Measurements from ENCODE around the gene AMZ2.

DNA sequence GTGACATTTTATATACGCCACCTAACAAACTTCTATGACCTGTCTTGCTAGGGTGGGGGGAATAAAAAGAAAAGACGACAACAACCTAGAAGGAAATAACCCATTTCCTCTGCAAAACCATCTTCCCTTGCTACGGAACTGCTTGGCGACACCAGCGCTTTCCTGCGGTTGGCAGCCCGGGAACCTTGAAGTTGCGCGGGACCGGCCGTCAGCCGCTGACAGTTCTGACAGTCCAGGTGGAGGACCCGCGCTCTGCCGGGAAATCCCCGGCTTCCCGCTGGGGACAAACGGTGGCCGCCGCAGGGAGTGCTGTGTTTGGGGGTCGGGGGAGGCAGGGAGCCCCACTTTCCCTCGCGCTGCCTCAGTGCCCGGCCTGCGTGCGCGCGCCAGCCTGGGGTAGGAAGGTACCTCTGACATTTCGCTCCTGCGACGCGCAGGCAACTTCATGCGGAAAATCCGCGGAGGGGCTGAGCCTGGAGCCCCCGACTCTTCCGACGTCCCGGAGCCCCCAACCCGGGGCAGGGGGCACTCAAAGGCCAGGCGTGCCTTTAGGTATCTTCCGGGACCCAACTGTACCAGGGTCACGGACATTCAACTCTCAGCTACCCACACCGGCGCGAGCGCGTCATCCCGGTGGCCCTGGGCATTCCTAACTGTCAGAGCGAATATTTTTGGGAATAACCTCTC, 42.6 kb downstream of the AMZ2 start:
- TF ChIP-seq, protein P1, sequence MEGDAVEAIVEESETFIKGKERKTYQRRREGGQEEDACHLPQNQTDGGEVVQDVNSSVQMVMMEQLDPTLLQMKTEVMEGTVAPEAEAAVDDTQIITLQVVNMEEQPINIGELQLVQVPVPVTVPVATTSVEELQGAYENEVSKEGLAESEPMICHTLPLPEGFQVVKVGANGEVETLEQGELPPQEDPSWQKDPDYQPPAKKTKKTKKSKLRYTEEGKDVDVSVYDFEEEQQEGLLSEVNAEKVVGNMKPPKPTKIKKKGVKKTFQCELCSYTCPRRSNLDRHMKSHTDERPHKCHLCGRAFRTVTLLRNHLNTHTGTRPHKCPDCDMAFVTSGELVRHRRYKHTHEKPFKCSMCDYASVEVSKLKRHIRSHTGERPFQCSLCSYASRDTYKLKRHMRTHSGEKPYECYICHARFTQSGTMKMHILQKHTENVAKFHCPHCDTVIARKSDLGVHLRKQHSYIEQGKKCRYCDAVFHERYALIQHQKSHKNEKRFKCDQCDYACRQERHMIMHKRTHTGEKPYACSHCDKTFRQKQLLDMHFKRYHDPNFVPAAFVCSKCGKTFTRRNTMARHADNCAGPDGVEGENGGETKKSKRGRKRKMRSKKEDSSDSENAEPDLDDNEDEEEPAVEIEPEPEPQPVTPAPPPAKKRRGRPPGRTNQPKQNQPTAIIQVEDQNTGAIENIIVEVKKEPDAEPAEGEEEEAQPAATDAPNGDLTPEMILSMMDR (conservative IDR thresholded peaks at IDR 0.05), result no peak
- no peak for TF ChIP-seq ZFX (IDR thresholded peaks at IDR 0.05)
